ENCODE measurements around the gene GC. TPM values are rescaled to one million over a fixed set of nuclear protein-coding genes. Genes with fewer than 3 reads are reported as not detected.
A peak's percentile ranks its signal among the peaks of the same experiment; 100 is the strongest.

Gene GC, protein sequence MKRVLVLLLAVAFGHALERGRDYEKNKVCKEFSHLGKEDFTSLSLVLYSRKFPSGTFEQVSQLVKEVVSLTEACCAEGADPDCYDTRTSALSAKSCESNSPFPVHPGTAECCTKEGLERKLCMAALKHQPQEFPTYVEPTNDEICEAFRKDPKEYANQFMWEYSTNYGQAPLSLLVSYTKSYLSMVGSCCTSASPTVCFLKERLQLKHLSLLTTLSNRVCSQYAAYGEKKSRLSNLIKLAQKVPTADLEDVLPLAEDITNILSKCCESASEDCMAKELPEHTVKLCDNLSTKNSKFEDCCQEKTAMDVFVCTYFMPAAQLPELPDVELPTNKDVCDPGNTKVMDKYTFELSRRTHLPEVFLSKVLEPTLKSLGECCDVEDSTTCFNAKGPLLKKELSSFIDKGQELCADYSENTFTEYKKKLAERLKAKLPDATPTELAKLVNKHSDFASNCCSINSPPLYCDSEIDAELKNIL
- total RNA-seq (2021) (0.76 to 1.9 TPM (median 1.7 TPM) in 3 replicates), Bru-seq, nascent RNA (percentile 4 among the genes with signal in this experiment)
- long read RNA-seq, experiment 1: 0 reads
- long read RNA-seq, experiment 2: 0 reads
- long read RNA-seq, experiment 3: 0 reads

DNA sequence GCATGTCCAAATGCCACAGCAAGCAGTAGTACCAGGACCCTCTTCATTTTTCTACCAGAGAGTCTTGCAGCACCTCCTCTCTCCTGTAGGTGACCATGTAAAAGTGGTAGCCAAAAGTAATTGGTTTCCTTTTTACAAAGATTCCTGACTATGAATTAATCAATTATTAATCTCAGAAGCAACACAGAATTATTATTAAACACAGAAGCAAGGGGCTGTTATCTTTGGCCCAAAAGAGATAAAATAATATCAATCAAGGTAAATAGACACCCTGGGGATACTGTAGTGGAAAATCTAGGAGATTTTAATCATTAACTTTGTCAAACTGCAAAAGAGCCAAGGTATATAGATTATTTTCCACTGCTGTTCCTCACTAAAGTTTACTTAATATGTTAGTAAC, at the start of gene GC:
Gene GC (minus strand): TSS at position 108 of the 400 bp plus-strand sequence. CDS start 61 bp downstream, at position 47.
- H3K27me3 Mint-ChIP-seq (ENCODE audit: low read depth): no peaks in the 10 kb centered on the region
- H3K4me1 Mint-ChIP-seq: peaks cover 7% of the 10 kb centered on the region
- no peak within 1 kb of the TSS for H3K4me3 Mint-ChIP-seq
- ChIA-PET POLR2A (no interaction called here), CTCF (no interaction called here)
- H3K36me3 Mint-ChIP-seq: peaks cover 9% of the 10 kb centered on the region; the same call in 1 of the 2 replicates
- H3K9me3 Mint-ChIP-seq: peaks cover 5% of the 10 kb centered on the region; the same call in 1 of the 2 replicates
- H3K27ac Mint-ChIP-seq: no peak within 1 kb of the TSS
- ATAC-seq (peak; percentile 83), DNase-seq (ENCODE audit: low spot score) (no peak)
- TF ChIP-seq ZNF671 (CRISPR knock-in tag; IDR thresholded peaks at IDR 0.05) (no peak), ZNF232 (CRISPR knock-in tag; IDR thresholded peaks at IDR 0.05) (no peak)
- TF ChIP-seq, protein P1, sequence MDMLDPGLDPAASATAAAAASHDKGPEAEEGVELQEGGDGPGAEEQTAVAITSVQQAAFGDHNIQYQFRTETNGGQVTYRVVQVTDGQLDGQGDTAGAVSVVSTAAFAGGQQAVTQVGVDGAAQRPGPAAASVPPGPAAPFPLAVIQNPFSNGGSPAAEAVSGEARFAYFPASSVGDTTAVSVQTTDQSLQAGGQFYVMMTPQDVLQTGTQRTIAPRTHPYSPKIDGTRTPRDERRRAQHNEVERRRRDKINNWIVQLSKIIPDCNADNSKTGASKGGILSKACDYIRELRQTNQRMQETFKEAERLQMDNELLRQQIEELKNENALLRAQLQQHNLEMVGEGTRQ (CRISPR knock-in tag; IDR thresholded peaks at IDR 0.05): no peak
- TF ChIP-seq, protein P2, sequence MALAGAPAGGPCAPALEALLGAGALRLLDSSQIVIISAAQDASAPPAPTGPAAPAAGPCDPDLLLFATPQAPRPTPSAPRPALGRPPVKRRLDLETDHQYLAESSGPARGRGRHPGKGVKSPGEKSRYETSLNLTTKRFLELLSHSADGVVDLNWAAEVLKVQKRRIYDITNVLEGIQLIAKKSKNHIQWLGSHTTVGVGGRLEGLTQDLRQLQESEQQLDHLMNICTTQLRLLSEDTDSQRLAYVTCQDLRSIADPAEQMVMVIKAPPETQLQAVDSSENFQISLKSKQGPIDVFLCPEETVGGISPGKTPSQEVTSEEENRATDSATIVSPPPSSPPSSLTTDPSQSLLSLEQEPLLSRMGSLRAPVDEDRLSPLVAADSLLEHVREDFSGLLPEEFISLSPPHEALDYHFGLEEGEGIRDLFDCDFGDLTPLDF (CRISPR knock-in tag; IDR thresholded peaks at IDR 0.05): no peak
- TF ChIP-seq, protein P3, sequence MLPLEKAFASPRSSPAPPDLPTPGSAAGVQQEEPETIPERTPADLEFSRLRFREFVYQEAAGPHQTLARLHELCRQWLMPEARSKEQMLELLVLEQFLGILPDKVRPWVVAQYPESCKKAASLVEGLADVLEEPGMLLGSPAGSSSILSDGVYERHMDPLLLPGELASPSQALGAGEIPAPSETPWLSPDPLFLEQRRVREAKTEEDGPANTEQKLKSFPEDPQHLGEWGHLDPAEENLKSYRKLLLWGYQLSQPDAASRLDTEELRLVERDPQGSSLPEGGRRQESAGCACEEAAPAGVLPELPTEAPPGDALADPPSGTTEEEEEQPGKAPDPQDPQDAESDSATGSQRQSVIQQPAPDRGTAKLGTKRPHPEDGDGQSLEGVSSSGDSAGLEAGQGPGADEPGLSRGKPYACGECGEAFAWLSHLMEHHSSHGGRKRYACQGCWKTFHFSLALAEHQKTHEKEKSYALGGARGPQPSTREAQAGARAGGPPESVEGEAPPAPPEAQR (CRISPR knock-in tag; IDR thresholded peaks at IDR 0.05): no peak

DNA sequence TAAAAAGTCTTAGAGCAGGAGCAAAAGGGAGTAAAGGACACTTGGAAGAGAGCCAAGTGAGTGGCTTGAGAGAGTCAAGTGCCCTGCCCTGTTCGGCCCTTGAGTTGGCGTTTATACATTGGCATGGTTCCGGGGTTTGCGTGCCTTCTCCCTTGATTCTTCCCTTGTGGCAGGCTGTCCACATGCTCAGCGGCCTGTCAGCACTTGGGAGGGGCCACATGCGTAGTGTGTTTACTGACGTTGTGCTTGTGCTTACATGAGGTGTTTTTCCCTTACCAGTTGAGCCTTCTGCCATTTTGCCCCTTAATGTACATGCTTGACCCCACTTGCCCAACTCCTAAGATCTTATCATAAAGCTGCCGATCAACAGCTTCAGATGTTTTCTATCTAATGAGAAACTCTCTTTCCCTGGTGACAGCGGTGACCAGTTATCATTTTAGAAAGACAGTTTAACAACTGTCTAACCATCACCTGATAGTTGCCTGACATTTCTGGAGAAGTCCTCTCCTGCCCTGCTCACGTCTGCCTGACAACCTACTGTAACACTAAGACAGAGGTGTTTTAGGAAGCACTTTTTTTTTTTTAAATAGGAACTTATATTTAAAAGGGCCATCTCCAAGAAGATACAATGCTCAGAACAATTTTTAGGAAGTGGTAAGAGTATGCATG, 49.5 kb upstream of the GC start:
- TF ChIP-seq NR2C2 (CRISPR knock-in tag; IDR thresholded peaks at IDR 0.05): no peak
- TF ChIP-seq, protein P4, sequence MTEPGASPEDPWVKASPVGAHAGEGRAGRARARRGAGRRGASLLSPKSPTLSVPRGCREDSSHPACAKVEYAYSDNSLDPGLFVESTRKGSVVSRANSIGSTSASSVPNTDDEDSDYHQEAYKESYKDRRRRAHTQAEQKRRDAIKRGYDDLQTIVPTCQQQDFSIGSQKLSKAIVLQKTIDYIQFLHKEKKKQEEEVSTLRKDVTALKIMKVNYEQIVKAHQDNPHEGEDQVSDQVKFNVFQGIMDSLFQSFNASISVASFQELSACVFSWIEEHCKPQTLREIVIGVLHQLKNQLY (CRISPR knock-in tag; IDR thresholded peaks at IDR 0.05): no peak
- H3K4me3 Mint-ChIP-seq: no peak overlapping the region
- H3K27me3 Mint-ChIP-seq (ENCODE audit: low read depth): no peaks in the 10 kb centered on the region
- DNase-seq (ENCODE audit: low spot score) (no peak), ATAC-seq (no peak)
- no peak overlapping the region for H3K27ac Mint-ChIP-seq
- peaks cover 23% of the 10 kb centered on the region for H3K9me3 Mint-ChIP-seq
- ChIA-PET POLR2A (no interaction called here), CTCF (no interaction called here)
- H3K4me1 Mint-ChIP-seq: peaks cover 55% of the 10 kb centered on the region
- H3K36me3 Mint-ChIP-seq: peaks cover 18% of the 10 kb centered on the region; the same call in 1 of the 2 replicates

DNA sequence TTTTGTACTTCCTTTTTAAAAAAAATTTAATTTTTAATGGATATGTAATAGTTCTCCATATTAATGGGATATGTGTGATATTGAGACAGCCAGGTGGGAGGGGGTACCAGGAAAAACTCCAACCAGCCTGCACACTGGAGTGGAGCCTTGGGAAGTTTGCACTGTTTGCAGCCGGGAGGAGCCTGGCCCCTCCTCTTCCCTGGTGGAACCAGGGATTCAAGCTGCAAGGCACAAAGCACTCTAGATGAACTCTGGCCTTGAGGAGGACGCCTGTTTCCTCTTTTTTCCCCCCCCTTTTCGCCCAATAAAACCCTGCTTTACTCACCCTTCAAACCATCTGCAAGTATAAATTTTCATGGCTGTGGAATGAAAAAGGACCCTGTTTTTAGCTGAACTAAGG, 48.2 kb upstream of the GC start:
- H3K4me3 Mint-ChIP-seq: no peak overlapping the region
- TF ChIP-seq, protein P5, sequence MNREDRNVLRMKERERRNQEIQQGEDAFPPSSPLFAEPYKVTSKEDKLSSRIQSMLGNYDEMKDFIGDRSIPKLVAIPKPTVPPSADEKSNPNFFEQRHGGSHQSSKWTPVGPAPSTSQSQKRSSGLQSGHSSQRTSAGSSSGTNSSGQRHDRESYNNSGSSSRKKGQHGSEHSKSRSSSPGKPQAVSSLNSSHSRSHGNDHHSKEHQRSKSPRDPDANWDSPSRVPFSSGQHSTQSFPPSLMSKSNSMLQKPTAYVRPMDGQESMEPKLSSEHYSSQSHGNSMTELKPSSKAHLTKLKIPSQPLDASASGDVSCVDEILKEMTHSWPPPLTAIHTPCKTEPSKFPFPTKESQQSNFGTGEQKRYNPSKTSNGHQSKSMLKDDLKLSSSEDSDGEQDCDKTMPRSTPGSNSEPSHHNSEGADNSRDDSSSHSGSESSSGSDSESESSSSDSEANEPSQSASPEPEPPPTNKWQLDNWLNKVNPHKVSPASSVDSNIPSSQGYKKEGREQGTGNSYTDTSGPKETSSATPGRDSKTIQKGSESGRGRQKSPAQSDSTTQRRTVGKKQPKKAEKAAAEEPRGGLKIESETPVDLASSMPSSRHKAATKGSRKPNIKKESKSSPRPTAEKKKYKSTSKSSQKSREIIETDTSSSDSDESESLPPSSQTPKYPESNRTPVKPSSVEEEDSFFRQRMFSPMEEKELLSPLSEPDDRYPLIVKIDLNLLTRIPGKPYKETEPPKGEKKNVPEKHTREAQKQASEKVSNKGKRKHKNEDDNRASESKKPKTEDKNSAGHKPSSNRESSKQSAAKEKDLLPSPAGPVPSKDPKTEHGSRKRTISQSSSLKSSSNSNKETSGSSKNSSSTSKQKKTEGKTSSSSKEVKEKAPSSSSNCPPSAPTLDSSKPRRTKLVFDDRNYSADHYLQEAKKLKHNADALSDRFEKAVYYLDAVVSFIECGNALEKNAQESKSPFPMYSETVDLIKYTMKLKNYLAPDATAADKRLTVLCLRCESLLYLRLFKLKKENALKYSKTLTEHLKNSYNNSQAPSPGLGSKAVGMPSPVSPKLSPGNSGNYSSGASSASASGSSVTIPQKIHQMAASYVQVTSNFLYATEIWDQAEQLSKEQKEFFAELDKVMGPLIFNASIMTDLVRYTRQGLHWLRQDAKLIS (CRISPR knock-in tag; IDR thresholded peaks at IDR 0.05; ENCODE audit: borderline replicate concordance): no peak
- TF ChIP-seq ETV6 (CRISPR knock-in tag; IDR thresholded peaks at IDR 0.05): no peak
- TF ChIP-seq, protein P6, sequence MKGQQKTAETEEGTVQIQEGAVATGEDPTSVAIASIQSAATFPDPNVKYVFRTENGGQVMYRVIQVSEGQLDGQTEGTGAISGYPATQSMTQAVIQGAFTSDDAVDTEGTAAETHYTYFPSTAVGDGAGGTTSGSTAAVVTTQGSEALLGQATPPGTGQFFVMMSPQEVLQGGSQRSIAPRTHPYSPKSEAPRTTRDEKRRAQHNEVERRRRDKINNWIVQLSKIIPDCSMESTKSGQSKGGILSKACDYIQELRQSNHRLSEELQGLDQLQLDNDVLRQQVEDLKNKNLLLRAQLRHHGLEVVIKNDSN (CRISPR knock-in tag; IDR thresholded peaks at IDR 0.05): no peak
- TF ChIP-seq, protein P1 (CRISPR knock-in tag; IDR thresholded peaks at IDR 0.05): no peak
- TF ChIP-seq, protein P7, sequence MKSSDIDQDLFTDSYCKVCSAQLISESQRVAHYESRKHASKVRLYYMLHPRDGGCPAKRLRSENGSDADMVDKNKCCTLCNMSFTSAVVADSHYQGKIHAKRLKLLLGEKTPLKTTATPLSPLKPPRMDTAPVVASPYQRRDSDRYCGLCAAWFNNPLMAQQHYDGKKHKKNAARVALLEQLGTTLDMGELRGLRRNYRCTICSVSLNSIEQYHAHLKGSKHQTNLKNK (CRISPR knock-in tag; IDR thresholded peaks at IDR 0.05): no peak
- TF ChIP-seq, protein P8, sequence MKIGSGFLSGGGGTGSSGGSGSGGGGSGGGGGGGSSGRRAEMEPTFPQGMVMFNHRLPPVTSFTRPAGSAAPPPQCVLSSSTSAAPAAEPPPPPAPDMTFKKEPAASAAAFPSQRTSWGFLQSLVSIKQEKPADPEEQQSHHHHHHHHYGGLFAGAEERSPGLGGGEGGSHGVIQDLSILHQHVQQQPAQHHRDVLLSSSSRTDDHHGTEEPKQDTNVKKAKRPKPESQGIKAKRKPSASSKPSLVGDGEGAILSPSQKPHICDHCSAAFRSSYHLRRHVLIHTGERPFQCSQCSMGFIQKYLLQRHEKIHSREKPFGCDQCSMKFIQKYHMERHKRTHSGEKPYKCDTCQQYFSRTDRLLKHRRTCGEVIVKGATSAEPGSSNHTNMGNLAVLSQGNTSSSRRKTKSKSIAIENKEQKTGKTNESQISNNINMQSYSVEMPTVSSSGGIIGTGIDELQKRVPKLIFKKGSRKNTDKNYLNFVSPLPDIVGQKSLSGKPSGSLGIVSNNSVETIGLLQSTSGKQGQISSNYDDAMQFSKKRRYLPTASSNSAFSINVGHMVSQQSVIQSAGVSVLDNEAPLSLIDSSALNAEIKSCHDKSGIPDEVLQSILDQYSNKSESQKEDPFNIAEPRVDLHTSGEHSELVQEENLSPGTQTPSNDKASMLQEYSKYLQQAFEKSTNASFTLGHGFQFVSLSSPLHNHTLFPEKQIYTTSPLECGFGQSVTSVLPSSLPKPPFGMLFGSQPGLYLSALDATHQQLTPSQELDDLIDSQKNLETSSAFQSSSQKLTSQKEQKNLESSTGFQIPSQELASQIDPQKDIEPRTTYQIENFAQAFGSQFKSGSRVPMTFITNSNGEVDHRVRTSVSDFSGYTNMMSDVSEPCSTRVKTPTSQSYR (CRISPR knock-in tag; IDR thresholded peaks at IDR 0.05): no peak
- TF ChIP-seq RORB (CRISPR knock-in tag; IDR thresholded peaks at IDR 0.05): no peak
- TF ChIP-seq NFATC4 (CRISPR knock-in tag; IDR thresholded peaks at IDR 0.05): no peak
- TF ChIP-seq GTF2I (CRISPR knock-in tag; conservative IDR thresholded peaks at IDR 0.05): no peak

More for the DNA sequence above, 48.2 kb upstream of the GC start:
- ATAC-seq: 0 out of 2 replicates have a peak, but pooled peaks have one; percentile 7
- no peak overlapping the region for H3K27ac Mint-ChIP-seq
- ChIA-PET POLR2A (no interaction called here), CTCF (no interaction called here)
- DNase-seq (ENCODE audit: low spot score): no peak
- H3K27me3 Mint-ChIP-seq (ENCODE audit: low read depth): no peaks in the 10 kb centered on the region
- peaks cover 10% of the 10 kb centered on the region; the same call in 1 of the 2 replicates for H3K36me3 Mint-ChIP-seq
- peaks cover 61% of the 10 kb centered on the region for H3K4me1 Mint-ChIP-seq
- H3K9me3 Mint-ChIP-seq: peaks cover 16% of the 10 kb centered on the region

Measured in WTC11 (cell line).